ENCODE data around the gene STAT5A.

DNA sequence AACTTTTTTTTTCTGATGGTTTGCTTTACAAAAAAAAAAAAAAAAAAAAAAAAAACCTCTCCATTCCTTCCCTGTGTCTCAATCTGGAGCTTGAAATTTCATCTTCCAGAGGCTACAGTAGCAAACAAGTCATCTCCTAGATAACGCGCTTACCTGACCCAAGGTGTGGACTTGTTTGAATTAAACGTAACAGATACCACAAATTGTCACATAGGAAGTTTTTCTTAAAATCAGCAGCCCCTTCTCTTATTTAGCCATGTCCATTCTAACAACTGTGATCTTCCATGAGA lies 14.1 kb upstream of the STAT5A start:
- TF ChIP-seq, protein P1, sequence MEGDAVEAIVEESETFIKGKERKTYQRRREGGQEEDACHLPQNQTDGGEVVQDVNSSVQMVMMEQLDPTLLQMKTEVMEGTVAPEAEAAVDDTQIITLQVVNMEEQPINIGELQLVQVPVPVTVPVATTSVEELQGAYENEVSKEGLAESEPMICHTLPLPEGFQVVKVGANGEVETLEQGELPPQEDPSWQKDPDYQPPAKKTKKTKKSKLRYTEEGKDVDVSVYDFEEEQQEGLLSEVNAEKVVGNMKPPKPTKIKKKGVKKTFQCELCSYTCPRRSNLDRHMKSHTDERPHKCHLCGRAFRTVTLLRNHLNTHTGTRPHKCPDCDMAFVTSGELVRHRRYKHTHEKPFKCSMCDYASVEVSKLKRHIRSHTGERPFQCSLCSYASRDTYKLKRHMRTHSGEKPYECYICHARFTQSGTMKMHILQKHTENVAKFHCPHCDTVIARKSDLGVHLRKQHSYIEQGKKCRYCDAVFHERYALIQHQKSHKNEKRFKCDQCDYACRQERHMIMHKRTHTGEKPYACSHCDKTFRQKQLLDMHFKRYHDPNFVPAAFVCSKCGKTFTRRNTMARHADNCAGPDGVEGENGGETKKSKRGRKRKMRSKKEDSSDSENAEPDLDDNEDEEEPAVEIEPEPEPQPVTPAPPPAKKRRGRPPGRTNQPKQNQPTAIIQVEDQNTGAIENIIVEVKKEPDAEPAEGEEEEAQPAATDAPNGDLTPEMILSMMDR (conservative IDR thresholded peaks at IDR 0.05; ENCODE audit: low read depth, low read length): no peak
- no peak for TF ChIP-seq EZH2 (IDR thresholded peaks at IDR 0.05; ENCODE audit: borderline replicate concordance, low read depth, low read length, poor library complexity, severe bottlenecking)

Measured in A673 (cell line).